IMR-90 (cell line): ENCODE measurements around the gene PRR36. TPM values are rescaled to one million over a fixed set of nuclear protein-coding genes. Genes with fewer than 3 reads are reported as not detected.

Source experiments
- ATAC-seq: fragments of 200-7000 bp; cut with Tn5 transposase; 2 replicates; pipeline ENCODE4 v1.9.1; 2020; ENCODE audit warnings: low read depth, mild to moderate bottlenecking, moderate library complexity
- BruUV-seq: library from RNA; stranded (reverse); fragments of 400-500 nt; replicated peaks from 2 replicates; lab custom pipeline; 2021; lab: Mats Ljungman, UMichigan
- CTCF ChIA-PET: fragments of 300-600 bp; formaldehyde crosslinking; extraction: SDS; loops from one replicate; lab custom pipeline; 2021; ENCODE audit warnings: antibody characterized with exemption; lab: Yijun Ruan, JAX
- POLR2A ChIA-PET: fragments of 300-600 bp; sonication (Branson Sonifier 250); formaldehyde crosslinking; loops from one replicate; lab custom pipeline; 2022; ENCODE audit warnings: antibody characterized with exemption; ENCODE audit not compliant: unreplicated experiment; lab: Charles Lee
- DNase-seq: peaks from one replicate; pipeline ENCODE4 v3.0.0; 2013
- H2AFZ ChIP-seq: replicated peaks from 2 replicates; pipeline ENCODE3; 2013; ENCODE audit warnings: low read length, mild to moderate bottlenecking; ENCODE audit not compliant: poor library complexity
- H2AK5ac ChIP-seq: 2 replicates; pipeline ENCODE4 v1.6.1; 2013; ENCODE audit warnings: low read depth, low read length, inconsistent platforms
- H2AK9ac ChIP-seq: replicated peaks from 2 replicates; pipeline ENCODE3; 2013; ENCODE audit warnings: mild to moderate bottlenecking, low read depth, low read length, moderate library complexity; ENCODE audit not compliant: poor library complexity
- H2BK120ac ChIP-seq: 2 replicates; pipeline ENCODE4 v1.6.1; 2013; ENCODE audit warnings: low read depth, low read length, inconsistent platforms
- H2BK15ac ChIP-seq: 3 replicates; pipeline ENCODE4 v1.6.1; 2013; ENCODE audit warnings: low read depth, low read length, inconsistent platforms
- H2BK20ac ChIP-seq: 2 replicates; pipeline ENCODE4 v1.6.1; 2013; ENCODE audit warnings: low read depth, mild to moderate bottlenecking, inconsistent platforms, low read length, moderate library complexity
- H2BK5ac ChIP-seq: 2 replicates; pipeline ENCODE4 v1.6.1; 2013; ENCODE audit warnings: mild to moderate bottlenecking, low read depth, low read length, inconsistent platforms; ENCODE audit not compliant: poor library complexity, severe bottlenecking
- H3K14ac ChIP-seq: replicated peaks from 2 replicates; pipeline ENCODE4 v1.6.1; 2013; ENCODE audit warnings: low read depth, low read length, inconsistent platforms
- H3K18ac ChIP-seq: 2 replicates; pipeline ENCODE4 v1.6.1; 2013; ENCODE audit warnings: low read depth, low read length, control low read depth
- H3K23ac ChIP-seq: 2 replicates; pipeline ENCODE4 v1.6.1; 2013; ENCODE audit warnings: low read depth, low read length, inconsistent platforms
- H3K27ac ChIP-seq: 2 replicates; pipeline ENCODE4 v1.5.1; 2013; ENCODE audit warnings: mild to moderate bottlenecking, control low read depth, low read length; ENCODE audit not compliant: insufficient read depth
- H3K27me3 ChIP-seq: 2 replicates; pipeline ENCODE4 v1.6.1; 2013; ENCODE audit warnings: low read length; ENCODE audit not compliant: control insufficient read depth, insufficient read depth
- H3K36me3 ChIP-seq: 2 replicates; pipeline ENCODE4 v1.6.1; 2013; ENCODE audit warnings: low read length, mixed read lengths; ENCODE audit not compliant: control insufficient read depth, insufficient read depth
- H3K4ac ChIP-seq: 2 replicates; pipeline ENCODE4 v1.6.1; 2013; ENCODE audit warnings: low read depth, low read length, inconsistent platforms
- H3K4me1 ChIP-seq: 2 replicates; pipeline ENCODE4 v1.6.1; 2013; ENCODE audit warnings: low read length, mixed read lengths; ENCODE audit not compliant: control insufficient read depth, insufficient read depth
- H3K4me2 ChIP-seq: 2 replicates; pipeline ENCODE4 v1.6.1; 2013; ENCODE audit warnings: low read depth, mild to moderate bottlenecking, control low read depth, low read length, moderate library complexity
- H3K4me3 ChIP-seq: 2 replicates; pipeline ENCODE4 v1.5.1; 2013; ENCODE audit warnings: low read depth, mild to moderate bottlenecking, control low read depth, low read length, moderate library complexity; ENCODE audit not compliant: insufficient read depth
- H3K56ac ChIP-seq: 2 replicates; pipeline ENCODE4 v1.6.1; 2013; ENCODE audit warnings: low read length, inconsistent platforms; ENCODE audit not compliant: insufficient read depth; ENCODE audit errors: extremely low read depth
- H3K79me1 ChIP-seq, 2 experiments: 2 replicates each; pipeline ENCODE4 v1.6.1; 2013; ENCODE audit warnings: low read length in 2 of 2, inconsistent platforms in 1 of 2, low read depth in 1 of 2
- H3K9ac ChIP-seq: 2 replicates; pipeline ENCODE4 v1.6.1; 2013; ENCODE audit warnings: low read depth, low read length, control low read depth
- H3K9me1 ChIP-seq: 2 replicates; pipeline ENCODE4 v1.6.1; 2013; ENCODE audit warnings: low read length, inconsistent platforms; ENCODE audit not compliant: insufficient read depth
- H3K9me3 ChIP-seq: 2 replicates; pipeline ENCODE4 v1.6.1; 2013; ENCODE audit warnings: low read length; ENCODE audit not compliant: control insufficient read depth, insufficient read depth
- H4K20me1 ChIP-seq: 2 replicates; pipeline ENCODE4 v1.6.1; 2013; ENCODE audit warnings: low read length, inconsistent platforms; ENCODE audit not compliant: insufficient read depth
- H4K5ac ChIP-seq: 2 replicates; pipeline ENCODE4 v1.6.1; 2013; ENCODE audit warnings: mild to moderate bottlenecking, low read depth, low read length, control low read depth
- H4K8ac ChIP-seq, 2 experiments: 2 replicates each; pipeline ENCODE4 v1.6.1; 2013; ENCODE audit warnings: low read depth in 2 of 2, low read length in 2 of 2, control low read depth in 1 of 2, inconsistent platforms in 1 of 2
- H4K91ac ChIP-seq: 2 replicates; pipeline ENCODE4 v1.6.1; 2013; ENCODE audit warnings: low read depth, low read length, inconsistent platforms; ENCODE audit not compliant: insufficient read depth
- CEBPB ChIP-seq: IDR thresholded peaks from 2 replicates; pipeline ENCODE4 v1.6.1; 2012; ENCODE audit warnings: low read depth, low read length, improper control_type of control experiment
- CHD1 ChIP-seq: IDR thresholded peaks from 2 replicates; pipeline ENCODE4 v1.6.1; 2012; ENCODE audit warnings: low read depth, low read length, improper control_type of control experiment
- FOS ChIP-seq: fragments of 150-350 bp; IDR thresholded peaks from 2 replicates; pipeline ENCODE4 v1.6.1; 2016; ENCODE audit warnings: low read depth, low read length
- MAFK ChIP-seq: IDR thresholded peaks from 2 replicates; pipeline ENCODE4 v1.6.1; 2012; ENCODE audit warnings: low read depth, low read length, improper control_type of control experiment
- MAZ ChIP-seq: IDR thresholded peaks from 2 replicates; pipeline ENCODE4 v1.6.1; 2012; ENCODE audit warnings: low read depth, mild to moderate bottlenecking, low read length, improper control_type of control experiment, moderate library complexity, borderline replicate concordance
- MXI1 ChIP-seq: IDR thresholded peaks from 2 replicates; pipeline ENCODE4 v1.6.1; 2012; ENCODE audit warnings: low read depth, mild to moderate bottlenecking, low read length, moderate library complexity, borderline replicate concordance
- NFE2L2 ChIP-seq: fragments of 150-350 bp; IDR thresholded peaks from 2 replicates; pipeline ENCODE4 v1.6.1; 2016; ENCODE audit warnings: low read depth, mild to moderate bottlenecking, low read length
- POLR2A ChIP-seq: IDR thresholded peaks from 2 replicates; pipeline ENCODE4 v1.6.1; 2012; ENCODE audit warnings: mild to moderate bottlenecking, low read depth, low read length
- RAD21 ChIP-seq: IDR thresholded peaks from 2 replicates; pipeline ENCODE4 v1.6.1; 2012; ENCODE audit warnings: low read length, improper control_type of control experiment
- RCOR1 ChIP-seq: IDR thresholded peaks from 2 replicates; pipeline ENCODE4 v1.6.1; 2012; ENCODE audit warnings: mild to moderate bottlenecking, low read length, improper control_type of control experiment; ENCODE audit not compliant: insufficient replicate concordance
- RFX5 ChIP-seq: IDR thresholded peaks from 2 replicates; pipeline ENCODE4 v1.8.0; 2012; ENCODE audit warnings: low read depth, mild to moderate bottlenecking, low read length, moderate library complexity
- SMC3 ChIP-seq: fragments of 150-350 bp; IDR thresholded peaks from 2 replicates; pipeline ENCODE4 v1.6.1; 2016; ENCODE audit warnings: low read depth, mild to moderate bottlenecking, antibody characterized with exemption, low read length, moderate library complexity
- WGBS, 2 experiments: methylation state at CpG; one replicate each; pipeline versions ENCODE4 v1.1.5 to v1.1.7; 2013; ENCODE audit warnings: missing lambda C conversion rate in 2 of 2; ENCODE audit not compliant: insufficient read length in 1 of 2; ENCODE audit errors: extremely low coverage in 2 of 2; 5-methylcytosine and 5-hydroxymethylcytosine counted together
- dilution Hi-C: fragments of 300-500 bp; cut with HindIII; formaldehyde crosslinking; loops from one replicate; pipeline ENCODE4 v1.14.3; 2018; ENCODE audit warnings: low sequenced_read_pairs; ENCODE audit not compliant: unreplicated experiment
- in situ Hi-C: fragments of 300-500 bp; cut with MboI; formaldehyde crosslinking; loops from 3 replicates; pipeline ENCODE4 v1.14.3; 2019; ENCODE audit warnings: low sequenced_read_pairs, inconsistent platforms, mixed read lengths
- intact Hi-C: fragments of 100-400 bp; cut with micrococcal nuclease; formaldehyde crosslinking; loops from 2 replicates; pipeline ENCODE4 v1.10.0; 2022
- polyA plus RNA-seq, 3 experiments: library from polyadenylated mRNA; depleted of rRNA; stranded (reverse); fragments of >200 nt; gene quantifications; 2 replicates each; pipeline ENCODE4 v1.2.3, GENCODE V29; 2012; ENCODE audit warnings: low replicate concordance in 1 of 3
- total RNA-seq: library from RNA; depleted of rRNA; stranded (reverse); fragments of >200 nt; gene quantifications from 2 replicates; pipeline ENCODE4 v1.2.3, GENCODE V29; 2012
- TF ChIP-seq, protein P1 (sequence below): conservative IDR thresholded peaks from 2 replicates; pipeline ENCODE4 v1.5.1; 2012; ENCODE audit warnings: mild to moderate bottlenecking, low read depth, low read length, improper control_type of control experiment

Gene PRR36
- total and polyA plus RNA-seq, 2 of the 4 experiments (the other 2 are of a cell fraction), result 0.02 TPM; not detected in 1

DNA sequence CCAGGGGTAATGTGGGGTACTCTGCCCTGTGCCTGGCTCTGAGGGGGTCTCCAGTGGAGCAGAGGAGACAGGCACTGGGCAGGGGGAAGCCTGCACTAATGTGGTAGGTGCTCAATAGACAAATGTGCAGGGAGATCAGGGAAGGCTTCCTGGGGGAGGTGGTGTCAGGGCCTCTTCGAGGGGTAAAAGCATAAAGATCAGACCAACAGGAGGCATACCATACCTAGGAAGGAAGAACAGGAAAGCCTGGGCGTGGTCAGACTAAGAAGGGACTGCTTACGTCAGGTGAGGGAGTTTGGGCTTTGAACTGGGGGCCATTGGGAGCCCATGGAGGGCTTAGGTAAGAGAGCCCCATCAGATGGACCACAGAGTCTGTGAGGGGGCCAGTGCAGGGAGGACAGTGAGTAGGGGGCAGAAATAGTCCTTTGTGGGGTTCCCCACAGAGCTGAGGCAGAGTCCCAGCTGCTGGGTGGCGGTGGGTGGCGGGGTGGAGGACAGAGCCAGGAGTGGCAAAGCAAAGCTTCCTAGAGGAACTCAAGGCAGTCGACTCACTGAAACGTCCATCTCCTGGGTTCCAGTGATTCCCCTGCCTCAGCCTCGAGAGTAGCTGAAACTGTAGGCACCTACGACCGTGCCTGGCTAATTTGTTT is 8.8 kb downstream of the PRR36 start:
- no peak overlapping the region for H3K4me2 ChIP-seq
- H3K36me3 ChIP-seq, result no peaks in the 10 kb centered on the region
- intact Hi-C loops, result no loop called here
- WGBS, 2 experiments, result 90% methylated on average over 2 of the region's 10 CpGs; no CpG with 5 or more reads in 1 of the 2 experiments
- no peak overlapping the region for H2AFZ ChIP-seq
- H3K27me3 ChIP-seq, result peaks cover 6% of the 10 kb centered on the region; the same call in 1 of the 2 replicates
- peak overlapping the region; percentile 25 for H2AK9ac ChIP-seq
- DNase-seq (no peak), ATAC-seq (no peak)
- no peak overlapping the region for H3K56ac ChIP-seq
- no peak overlapping the region for H3K18ac ChIP-seq
- CTCF ChIA-PET, result no interaction called here
- in situ Hi-C loops, result no loop called here
- H3K4me3 ChIP-seq, result no peak overlapping the region
- H3K14ac ChIP-seq, result no peak overlapping the region
- H2BK15ac ChIP-seq, result no peak overlapping the region
- H3K9me3 ChIP-seq, result no peaks in the 10 kb centered on the region
- no peak overlapping the region for H4K5ac ChIP-seq
- TF ChIP-seq MAZ, result no peak
- TF ChIP-seq MAFK, result no peak
- no peak for TF ChIP-seq FOS
- no peak for TF ChIP-seq RFX5
- no peak for TF ChIP-seq POLR2A
- no peak for TF ChIP-seq RCOR1
- no peak for TF ChIP-seq CEBPB
- TF ChIP-seq CHD1, result no peak
- no peak for TF ChIP-seq RAD21
- TF ChIP-seq, protein P1, sequence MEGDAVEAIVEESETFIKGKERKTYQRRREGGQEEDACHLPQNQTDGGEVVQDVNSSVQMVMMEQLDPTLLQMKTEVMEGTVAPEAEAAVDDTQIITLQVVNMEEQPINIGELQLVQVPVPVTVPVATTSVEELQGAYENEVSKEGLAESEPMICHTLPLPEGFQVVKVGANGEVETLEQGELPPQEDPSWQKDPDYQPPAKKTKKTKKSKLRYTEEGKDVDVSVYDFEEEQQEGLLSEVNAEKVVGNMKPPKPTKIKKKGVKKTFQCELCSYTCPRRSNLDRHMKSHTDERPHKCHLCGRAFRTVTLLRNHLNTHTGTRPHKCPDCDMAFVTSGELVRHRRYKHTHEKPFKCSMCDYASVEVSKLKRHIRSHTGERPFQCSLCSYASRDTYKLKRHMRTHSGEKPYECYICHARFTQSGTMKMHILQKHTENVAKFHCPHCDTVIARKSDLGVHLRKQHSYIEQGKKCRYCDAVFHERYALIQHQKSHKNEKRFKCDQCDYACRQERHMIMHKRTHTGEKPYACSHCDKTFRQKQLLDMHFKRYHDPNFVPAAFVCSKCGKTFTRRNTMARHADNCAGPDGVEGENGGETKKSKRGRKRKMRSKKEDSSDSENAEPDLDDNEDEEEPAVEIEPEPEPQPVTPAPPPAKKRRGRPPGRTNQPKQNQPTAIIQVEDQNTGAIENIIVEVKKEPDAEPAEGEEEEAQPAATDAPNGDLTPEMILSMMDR, result no peak
- no peak for TF ChIP-seq MXI1
- no peak for TF ChIP-seq NFE2L2
- TF ChIP-seq SMC3, result no peak
- no peak overlapping the region for H3K23ac ChIP-seq
- no peak overlapping the region for H4K8ac ChIP-seq
- no peak overlapping the region for H2BK20ac ChIP-seq
- H4K20me1 ChIP-seq, result 0 out of 2 replicates have a peak, but pooled peaks cover 7% of the 10 kb centered on the region
- H3K79me1 ChIP-seq, result no peaks in the 10 kb centered on the region
- H3K27ac ChIP-seq, result no peak overlapping the region
- no peaks in the 10 kb centered on the region for H3K9me1 ChIP-seq
- H2BK120ac ChIP-seq, result no peak overlapping the region
- H2AK5ac ChIP-seq, result no peak overlapping the region
- H3K9ac ChIP-seq, result no peak overlapping the region
- no peak overlapping the region for H4K91ac ChIP-seq
- POLR2A ChIA-PET, result no interaction called here
- no peak overlapping the region for H2BK5ac ChIP-seq
- BruUV-seq, result no TSS peak
- H3K4me1 ChIP-seq, result peaks cover 12% of the 10 kb centered on the region
- dilution Hi-C loops, result no loop called here
- H3K4ac ChIP-seq, result no peak overlapping the region
